GM03348 (cell line): ENCODE measurements around the gene TH.

ENCODE experiments used
- DNase-seq: peaks from one replicate; pipeline ENCODE4 v3.0.0; 2012; ENCODE audit warnings: low spot score

TH gene

DNA sequence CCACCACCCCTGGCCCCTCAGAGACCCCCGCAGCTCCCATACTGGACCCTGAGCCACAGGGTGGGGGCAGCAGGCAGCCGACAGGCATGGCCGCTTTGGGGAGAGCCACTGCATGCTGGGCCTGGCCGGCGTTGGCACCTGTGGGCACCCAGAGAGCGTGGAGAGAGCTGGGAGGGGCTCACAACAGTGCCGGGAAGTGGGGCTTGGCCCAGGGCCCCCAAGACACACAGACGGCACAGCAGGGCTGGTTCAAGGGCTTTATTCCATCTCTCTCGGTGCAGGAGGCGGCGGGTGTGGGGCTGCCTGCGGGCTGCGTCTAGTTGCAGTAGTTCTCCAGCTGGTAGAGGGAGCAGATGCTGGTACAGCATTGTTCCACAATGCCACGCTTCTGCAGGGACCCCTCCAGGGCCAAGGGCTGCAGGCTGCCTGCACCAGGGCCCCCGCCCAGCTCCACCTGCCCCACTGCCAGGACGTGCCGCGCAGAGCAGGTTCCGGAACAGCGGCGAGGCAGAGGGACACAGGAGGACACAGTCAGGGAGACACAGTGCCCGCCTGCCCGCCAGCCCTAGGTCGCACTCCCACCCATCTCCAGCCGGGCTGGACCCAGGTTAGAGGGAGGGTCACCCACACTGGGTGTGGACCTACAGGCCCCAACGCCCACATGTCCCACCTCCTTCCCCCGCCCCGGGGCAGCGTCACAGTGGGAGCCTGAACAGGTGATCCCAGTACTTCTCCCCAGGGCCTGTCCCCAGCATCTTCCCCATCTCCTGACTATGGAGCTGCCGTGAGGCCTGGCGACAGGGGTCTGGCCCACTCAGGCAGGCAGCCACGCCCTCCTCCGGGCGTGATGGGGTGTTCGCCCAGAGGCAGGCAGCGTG lies 11.8 kb downstream of the TH start:
- no peak for DNase-seq

DNA sequence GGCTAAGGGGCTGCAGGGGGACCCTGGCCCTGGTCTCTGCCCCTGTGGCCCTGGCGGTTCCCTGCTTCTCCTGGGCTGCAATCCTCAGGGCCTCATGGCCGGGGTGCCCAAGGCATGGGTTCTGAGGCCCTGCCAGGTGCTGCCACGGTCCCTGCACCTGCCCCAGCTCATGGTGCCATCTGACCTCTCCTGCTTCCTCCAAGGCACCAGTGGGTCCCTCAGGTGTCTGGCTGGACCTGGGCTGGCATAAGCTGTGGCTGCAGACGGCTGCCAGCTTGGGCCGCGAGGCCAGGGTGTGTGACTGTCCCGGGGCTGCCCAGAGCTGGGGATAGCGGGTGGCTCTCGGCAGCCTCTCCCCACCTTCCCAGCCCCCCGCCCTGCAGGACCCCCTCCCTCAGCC lies 12.6 kb downstream of the TH start:
- DNase-seq, result no peak

DNA sequence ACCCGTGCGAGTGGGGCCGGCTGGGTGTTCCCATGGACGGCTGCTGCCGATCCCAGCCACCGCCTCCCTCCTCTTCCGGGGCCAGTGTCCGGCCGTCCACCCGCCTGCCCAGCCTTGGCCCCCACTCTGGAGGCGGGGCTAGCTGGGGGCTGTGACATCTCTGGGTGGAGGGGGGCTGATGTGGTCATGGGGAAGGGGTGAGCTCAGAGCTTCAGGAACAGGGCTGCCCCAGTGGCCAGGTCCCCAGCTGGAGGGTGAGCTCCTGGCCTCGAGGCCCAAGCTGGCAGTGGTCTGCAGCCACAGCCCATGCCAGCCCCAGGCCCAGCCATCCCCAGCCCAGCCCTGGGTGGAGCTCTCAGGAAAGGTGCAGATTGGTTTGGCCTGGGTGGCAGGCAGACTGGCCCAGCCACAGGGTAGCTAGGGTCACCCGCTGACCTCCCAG lies 13.3 kb downstream of the TH start:
- no peak for DNase-seq

DNA sequence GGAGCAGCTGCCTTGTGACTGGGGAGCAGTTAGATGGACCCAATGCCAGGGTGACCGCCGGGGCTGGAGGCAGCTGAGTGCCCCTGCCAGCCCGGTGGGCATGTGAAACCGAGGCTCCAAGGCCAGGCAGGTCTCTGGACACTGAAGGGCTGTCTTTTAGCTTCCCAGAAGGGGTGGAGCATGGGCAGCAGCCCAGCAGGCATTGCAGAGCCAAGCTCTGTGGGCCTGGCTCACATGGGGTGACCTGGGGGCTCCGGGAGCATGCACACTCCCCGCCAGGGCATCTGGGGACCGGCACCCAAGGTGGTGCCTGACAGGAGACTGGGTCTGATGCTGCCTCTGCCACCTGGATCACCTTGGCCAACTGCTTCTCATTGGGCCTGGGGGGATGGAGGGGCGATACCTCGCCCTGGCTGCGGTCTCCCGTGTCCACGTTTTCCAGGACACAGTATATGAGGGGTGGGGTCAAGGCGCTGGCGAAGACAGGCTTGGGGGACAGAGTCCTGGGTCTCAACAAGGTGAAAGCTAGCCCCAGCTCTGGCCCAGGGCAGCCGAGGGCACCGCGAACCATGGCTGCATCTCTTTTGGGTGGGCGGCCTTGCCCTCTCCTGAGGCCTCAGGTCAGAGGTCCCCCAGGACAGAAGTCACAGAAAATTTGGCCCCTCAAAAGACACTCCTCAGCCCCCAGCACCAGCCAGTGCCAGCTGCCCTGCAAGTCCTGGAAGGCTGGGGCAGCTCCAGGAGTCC lies 14.1 kb downstream of the TH start:
- no peak for DNase-seq

DNA sequence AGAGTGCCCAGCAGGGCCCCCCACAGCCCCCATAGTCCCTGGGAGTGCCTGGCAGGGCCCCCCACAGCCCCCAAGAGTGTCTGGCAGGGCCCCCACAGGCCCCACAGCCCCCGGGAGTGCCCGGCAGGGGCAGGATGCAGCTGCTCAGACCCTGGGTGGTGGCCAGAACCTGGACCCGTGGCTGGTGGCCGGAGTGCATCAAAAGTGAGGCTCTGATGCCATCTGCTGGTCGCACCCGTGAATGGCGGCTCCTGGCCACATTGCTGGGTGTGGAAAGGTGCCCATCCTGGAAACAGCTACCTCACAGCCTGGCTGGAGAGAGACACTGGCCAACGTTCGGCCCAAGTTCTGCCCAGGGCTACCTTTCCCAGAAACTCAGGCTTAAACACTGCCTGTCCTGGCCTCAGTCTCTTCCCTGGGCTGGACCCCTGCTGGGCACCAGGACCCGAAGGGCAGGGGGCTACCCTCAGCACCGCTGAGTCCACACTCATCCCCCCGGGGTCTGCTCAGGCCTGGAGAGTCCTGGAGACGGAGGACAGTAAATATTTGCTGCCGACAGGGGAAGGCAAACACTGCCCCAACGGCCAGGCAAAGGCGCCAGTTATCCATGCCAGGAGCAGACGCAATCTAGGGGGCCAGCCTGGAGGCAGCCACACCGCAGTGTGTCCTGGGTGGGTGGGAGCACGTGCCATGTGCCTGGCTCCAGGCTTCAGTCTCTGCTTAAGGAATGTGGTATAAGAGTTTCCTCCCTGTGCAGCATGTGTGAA lies 15.0 kb downstream of the TH start:
- DNase-seq, result peak; percentile 90

DNA sequence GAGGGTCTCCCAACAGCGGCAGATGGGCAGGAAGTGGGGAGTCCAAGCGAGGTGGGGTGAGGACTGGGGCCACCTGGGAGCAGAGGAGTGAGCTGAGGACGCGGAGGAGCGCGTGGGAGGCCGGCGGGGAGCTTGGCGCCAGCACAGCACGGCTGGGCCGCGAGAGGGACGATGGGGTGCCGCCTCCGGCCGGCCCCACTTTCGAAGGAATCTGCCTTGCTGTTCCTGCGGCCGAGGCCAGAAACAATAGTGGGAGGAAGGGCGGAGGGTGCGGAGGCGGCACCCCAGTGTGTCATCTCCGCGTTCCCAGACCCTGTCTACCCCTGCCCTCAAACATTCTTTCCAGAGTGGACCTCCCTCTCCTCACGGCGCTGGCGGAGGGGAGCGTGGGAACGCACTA lies 16.1 kb downstream of the TH start:
- DNase-seq, result no peak

DNA sequence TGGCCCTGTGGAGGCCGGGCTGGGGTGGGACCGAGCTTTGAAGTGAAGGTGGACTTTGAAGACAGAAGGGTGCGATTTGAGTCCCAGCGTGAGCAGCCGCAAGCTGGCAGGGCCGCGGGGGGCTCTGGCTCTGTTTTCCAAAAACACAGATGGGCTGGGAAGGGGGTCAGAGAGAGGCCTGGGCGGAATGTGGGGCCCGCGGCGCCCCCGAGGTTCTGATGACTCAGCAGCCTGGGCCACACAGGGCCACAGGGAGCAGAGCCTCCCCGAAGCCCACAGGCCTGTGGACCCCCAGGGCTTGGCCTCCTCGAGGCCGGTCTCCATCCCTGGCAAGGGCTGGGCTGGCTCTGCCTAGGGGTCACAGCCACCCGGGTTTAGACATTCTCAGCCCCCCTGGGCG lies 16.7 kb downstream of the TH start:
- DNase-seq, result no peak

DNA sequence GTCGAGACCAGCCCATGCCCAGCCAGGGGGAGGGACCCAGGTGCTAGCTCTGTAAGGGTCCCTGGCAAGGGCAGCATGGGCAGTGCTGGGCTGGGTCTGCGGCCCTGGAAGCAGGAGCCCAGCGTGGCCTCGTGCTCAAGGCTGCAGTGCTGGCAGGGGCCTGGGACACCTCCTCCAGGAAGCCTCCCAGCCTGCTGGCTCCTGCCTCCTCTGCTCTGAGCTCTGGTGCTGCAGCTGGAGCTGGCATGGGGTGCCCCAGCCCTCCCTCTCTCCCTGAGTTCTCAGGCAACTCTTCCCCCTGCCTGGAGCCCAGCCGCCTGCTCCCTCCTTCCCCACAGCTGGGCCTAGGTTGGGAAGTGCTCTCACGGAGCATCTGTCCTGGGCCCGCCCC lies 17.4 kb downstream of the TH start:
- no peak for DNase-seq

DNA sequence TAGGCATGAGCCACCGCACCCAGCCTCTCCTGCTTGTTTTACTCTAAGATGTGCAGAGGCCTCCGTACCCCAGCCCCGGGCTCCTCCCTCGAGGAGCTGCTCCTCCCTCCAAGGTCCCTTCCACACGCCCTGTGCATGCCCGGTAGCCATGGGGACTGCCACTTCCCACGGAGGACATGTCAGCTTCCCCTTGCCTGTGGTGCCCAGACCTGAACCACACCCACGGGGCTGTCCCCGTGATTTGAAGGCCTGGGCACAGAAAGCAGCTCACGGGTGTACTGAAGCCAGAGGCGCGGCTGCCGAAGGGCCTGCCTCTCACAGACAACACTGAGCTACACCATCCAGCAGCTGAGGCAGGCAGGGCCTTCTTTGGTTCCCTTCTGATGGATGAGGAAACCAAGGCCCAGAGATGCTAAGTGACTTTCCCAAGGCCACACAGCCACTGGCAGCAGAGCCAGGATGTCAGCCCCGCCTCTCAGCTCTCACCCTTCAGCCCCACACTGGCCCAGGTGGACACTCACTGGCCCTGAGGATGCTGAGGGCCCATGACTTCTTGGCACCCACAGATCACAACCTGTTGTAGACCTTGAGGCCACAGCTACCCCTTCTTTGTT lies 17.9 kb downstream of the TH start:
- no peak for DNase-seq

DNA sequence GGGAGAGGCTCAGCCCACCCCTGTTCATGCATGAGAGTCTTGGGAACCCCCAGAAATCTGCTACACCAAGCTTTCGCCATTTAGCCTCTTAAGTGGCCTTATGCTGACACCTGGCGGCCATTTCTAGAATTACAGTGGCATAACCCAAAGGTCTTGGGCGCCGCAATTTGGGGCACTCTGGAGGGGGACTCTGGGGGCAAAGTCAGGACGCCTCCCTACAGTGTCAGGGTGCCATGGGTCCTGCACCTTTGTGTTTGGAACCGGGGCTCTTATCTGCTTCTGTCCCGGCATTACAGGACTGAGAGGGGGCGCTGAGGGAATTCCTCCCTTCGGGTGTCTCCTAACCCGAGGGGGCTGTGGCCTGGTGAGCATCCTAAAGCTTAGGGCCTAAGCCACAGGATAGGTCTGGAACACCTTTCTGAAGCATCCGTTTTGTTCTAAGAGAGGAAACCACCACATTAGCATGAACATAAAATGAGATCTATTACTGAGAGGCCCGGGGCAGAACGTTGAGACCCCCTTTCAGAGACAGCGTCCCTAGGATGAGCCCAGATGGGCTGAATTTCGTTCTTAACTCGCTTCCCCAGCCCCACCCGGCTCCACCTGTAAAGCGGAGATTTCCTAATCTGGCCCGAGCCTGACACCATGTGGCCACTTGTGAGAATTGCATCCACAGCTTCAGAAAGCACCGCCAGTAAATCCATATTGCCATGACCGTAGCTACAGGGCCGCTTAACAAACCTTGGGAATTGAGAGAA lies 19.9 kb downstream of the TH start:
- DNase-seq, result peak; percentile 87

DNA sequence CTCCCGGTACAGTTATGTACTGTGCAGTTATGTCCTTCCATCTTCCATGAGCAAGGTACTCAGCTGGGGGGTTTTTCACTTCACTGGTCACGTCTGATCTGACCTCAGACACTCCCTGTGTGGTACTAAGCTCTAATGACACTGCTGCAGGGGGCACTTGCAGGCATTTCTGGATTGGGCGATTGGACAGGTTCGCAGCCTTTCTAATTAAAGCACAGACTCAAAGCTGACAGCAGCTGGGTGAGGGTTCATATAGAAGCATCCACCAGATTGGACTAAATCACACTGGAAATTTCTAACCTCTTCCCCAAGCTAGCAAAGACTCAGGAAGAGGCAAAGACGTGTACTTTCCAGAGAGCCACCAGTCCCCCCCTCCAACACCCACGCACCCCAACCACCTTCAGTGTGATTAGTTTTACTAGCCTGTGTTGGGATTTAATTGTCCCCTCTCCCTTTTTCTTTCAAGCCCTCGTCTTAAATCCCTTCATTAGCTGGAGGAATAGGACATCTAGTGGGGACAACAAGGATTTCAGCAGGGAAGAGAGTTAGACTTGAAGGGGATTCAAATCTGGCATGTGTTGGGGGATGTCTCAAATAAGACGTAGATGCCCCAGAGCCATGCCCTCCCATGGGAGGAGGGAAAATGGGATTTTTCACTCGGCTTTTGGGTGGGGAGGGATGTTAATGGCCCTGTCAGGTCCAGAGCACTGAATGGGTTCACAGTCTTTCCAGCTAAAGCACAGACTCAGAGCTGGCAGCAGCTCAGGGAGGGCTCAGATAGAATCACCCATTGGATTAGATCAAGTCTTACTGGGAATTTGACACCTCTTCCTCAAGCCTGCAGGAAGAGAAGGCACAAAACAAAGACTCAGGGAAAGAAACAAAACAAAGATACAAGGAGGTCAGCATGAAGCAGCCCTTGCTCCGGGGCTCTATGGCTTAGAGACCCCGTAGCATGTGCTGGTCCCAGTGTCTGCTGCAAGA lies 21.5 kb downstream of the TH start:
- no peak for DNase-seq

DNA sequence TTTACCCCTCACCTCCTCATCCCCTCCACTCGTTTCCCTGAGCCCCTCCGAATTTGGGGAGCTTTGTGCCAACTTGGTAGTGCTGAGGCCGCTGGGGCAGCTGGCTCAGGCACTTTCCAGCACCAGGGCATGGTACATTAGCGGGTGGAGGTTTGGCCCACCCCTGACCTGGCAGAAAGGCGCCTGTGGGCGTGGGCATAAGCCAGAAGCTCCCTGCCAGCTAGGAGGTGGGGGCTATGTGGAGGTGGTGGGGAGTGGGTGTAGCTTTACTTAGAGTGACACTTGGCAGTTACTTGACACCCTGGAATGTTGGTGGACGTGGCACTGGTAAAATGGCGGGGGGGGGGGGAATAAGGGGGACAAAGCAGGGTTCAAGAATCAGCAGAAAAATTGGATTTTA lies 22.2 kb downstream of the TH start:
- no peak for DNase-seq

DNA sequence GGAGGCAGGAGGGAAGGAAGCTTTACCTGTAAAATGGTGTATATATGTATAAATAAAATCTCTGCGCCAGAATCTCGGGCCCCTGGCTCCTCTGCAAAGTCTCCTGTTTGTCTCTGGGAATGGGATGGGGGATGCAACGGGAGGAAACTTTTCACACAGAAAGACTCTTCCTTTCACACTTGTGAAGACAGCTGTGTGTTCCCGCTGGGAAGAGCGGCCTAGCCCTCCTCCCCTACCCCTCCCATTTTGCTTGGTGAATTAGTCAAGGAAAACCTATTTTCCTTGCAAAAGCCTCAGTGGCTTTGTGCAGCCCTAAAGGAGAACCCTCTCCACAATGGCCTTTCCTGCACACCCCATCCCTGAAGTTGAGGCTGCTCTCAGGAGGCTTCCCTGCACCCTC lies 23.0 kb downstream of the TH start:
- DNase-seq, result no peak

DNA sequence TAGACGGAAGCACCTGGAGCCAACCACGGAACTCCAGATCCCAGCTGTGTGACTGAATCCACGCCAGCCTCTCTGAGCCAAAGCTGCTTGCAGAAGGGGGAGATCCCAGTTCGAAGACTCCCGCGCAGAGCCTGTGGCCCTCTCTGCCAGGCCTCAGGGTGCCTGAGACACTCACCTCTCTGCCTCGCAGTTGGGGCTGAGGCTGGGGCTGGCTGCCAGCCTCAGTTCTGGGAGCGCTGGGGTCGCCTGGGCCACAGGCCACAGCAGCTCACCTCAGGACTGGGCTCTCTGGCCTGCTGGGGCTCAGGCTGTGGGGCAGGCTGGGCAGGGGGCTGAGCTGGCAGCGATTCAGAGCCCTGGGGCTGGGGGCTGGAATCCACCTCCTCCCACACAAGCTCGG lies 24.2 kb downstream of the TH start:
- no peak for DNase-seq

DNA sequence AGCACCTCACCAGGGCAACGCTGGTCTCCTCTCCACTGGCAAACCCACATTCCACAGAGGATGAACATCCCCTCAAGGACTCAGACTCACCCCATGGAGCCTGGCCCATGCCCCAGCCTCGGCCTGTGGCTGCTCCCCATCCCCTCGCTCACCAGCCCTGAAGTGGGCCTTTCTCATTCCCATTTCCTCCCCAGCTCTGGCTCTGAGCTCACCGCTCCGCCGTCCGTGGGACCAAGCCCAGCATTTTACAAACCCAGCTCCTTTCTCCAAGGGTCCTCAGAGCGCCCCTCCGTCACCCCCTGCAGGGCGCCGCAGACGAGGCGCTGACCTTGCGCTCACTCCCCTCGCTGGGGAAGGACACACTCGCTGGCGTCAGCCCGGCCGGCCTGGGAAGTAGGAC lies 25.6 kb downstream of the TH start:
- no peak for DNase-seq

DNA sequence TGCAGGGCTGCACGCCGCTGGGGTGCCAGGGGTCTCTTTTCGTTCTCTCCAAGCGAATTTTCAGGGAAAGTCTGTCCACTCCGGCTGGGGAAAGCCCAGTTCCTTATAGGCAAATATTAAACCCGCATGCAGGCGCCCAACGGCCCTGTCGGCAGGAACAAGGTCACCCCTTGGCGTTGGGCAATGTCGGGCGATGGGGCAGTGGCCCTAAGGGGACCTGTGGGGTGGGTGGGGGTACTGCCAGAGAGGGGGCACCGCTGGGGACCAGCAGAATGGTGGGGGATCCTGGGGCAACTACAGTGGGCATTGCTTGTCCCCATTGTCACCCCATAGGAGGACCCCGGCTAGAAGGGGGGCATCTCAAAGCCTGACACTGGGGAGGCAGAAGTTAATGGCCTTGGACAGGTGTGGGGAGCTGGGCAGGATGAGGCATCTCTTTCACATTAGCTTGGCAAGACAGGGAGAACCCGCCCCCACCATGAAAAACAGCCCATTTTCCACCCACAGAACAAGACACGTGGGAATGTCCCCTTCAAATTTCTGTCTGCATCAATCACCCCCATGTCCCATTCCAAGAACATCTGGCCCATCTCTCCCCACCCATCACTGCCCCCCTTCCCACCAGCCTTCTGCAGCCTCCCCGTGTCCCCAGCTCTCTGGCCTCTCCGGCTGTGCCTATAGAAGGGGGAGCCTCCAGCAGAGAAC lies 26.9 kb downstream of the TH start:
- no peak for DNase-seq

DNA sequence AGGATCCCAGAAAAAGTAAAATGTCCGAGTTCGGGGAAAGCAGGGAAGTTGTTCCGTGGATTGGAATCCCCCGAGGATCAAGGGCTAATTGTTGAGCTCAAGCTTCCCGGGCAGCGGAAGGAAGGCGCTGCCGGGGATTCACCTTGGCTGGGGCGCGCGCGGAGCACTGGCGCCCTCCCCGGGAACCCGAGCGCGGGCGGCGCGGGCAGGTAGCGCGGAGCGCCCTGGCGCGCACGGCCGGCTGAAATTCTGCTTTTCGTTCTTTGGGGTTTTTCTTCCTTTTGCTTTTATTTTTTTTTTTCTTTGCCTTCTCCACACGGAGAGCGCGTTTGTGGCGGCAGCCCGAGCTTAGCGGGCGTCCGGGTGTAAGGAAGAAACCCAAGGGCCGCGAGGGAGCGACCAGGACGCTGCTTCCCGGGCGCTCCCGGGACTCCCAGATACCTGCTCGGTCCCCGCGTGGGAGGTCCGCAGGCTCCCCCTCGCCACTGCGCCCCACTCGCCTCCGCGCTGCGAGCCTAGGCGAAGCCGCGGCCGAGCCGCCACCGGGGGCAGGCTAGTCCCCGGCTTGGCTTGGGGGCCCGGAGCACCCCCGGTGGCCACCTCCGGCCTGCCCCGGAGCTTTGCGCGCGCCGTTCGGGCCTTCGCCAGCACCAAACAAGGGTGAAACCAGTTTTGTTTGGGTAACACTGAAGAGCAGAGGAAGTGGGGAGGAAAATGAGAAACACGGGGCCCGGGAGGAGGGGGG lies 27.6 kb downstream of the TH start:
- DNase-seq, result no peak

DNA sequence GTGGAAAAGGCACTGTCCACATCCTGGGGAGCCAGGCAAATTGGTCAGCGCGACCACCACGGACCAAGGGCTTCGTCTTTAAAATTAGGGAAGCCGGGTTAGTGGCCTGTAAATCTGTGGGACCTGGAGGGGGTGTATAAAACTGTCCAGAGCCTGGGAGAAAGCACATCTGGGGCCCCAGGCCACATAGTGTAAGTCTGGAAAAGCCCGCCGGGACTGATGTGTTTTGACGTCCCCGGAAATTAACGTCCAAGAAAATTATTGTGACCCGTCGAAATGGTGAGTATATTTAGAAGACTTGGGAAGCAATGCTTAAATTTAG lies 28.2 kb downstream of the TH start:
- DNase-seq, result no peak

DNA sequence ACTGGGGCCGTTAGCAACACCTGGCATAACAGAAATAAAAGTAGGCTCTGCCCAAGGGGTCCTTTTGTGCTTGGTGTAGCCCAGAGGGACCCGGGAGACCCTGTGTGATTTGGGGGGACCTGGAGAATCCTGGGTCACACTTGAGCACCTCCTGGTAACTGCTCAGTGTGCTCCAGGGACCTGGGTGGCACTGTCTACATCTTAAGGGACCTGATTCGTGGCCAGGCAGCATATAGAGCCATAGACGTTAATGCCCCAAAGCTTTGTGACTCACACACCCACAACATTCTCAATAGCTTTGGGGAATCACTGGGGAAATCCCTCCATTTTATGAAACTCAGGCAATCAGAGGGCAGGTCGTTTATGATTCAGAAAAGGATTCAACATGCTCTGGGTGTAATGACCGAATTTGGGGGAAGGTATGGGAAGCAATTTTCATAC lies 28.8 kb downstream of the TH start:
- no peak for DNase-seq
